ENCODE measurements around the gene GON7.
A peak's percentile ranks its signal among the peaks of the same experiment; 100 is the strongest.
"Not testable (repeated sequence)": the region's sequence is repeated elsewhere in the genome, so short reads cannot be mapped to it uniquely, and the experiment has no call there.

The GON7 gene

DNA sequence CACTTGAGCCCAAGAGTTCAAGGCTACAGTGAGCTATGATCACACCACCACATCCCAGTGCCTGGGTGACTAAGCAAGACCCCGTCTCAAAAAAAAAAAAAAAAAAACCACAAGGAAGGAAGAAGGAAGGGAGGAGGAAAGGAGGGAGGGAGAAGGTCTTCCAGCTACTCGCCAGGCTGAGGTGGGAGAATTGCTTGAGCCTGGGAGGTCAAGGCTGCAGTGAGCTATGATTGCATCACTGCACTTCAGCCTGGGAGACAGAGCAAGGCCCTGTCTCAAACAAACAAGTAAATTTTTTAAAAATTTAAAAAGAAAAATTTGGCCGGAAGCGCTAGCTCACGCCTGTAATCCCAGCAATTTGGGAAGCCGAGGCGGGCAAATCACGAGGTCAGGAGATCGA is 38.3 kb downstream of the GON7 start:
- H3K27me3 ChIP-seq (ENCODE audit: insufficient read depth, poor library complexity, severe bottlenecking); H3K27ac ChIP-seq (replicated peaks); H3K4me3 ChIP-seq (replicated peaks; ENCODE audit: insufficient read depth, low read length): not testable (repeated sequence)
- DNase-seq (ENCODE audit: low read depth in 1 of 2, low spot score in 1 of 2) = peak in 1 of 2 experiments; percentile 21

DNA sequence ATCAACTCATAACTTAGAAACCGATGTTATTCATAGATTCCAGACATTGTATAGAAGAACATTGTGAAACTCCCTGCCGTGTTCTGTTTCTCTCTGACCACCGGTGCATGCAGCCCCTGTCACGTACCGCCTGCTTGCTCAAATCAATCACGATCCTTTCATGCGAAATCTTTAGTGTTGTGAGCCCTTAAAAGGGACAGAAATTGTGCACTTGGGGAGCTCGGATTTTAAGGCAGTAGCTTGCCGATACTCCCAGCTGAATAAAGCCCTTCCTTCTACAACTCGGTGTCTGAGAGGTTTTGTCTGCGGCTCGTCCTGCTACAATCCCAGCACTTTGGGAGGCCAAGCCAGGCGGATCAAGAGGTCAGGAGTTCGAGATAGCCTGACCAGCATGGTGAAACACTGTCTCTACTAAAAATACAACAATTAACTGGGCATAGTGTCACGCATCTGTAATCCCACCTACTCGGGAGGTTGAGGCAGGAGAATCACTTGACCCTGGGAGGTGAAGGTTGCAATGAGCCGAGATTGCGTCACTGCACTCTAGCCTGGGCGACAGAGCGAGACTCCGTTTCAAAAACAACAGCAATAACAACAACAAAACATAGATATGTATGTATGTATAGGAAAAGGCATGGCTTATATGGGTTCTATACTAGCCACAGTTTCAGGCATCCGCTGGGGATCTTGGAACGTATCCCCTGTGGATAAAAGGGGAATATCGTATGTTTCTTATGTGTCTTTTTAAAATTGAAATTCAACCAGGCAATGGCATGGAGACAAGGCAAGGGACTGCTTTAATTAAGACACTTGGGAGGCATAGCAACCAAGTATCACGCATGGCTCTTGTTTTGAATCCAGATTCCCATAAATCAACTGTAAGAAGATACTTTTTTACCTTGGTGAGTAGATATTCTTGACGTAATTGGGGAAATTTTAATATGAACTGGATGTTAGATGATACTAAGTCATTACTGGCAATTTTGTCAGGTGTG is 41.3 kb downstream of the GON7 start:
- DNase-seq (ENCODE audit: low read depth in 1 of 2, low spot score in 1 of 2); H3K4me3 ChIP-seq (replicated peaks; ENCODE audit: insufficient read depth, low read length); H3K27me3 ChIP-seq (ENCODE audit: insufficient read depth, poor library complexity, severe bottlenecking); H3K27ac ChIP-seq (replicated peaks): not testable (repeated sequence)

DNA sequence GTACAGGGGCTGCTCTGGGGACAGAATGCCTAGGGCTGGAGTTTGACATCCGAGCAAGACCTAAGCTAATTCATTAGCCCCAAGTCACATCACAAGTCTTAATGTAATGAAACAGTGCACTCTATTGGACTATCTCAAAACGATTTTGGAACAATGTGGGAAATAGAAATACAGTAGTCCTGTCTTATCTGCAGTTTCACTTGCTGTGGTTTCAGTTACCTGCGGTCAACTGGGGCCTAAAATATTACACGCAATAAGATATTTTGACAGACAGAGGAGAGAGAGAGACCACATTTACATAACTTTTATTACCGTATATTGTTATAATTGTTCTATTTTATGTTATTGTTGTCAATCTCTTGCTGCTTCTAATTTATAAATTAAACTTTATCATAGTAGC is 43.3 kb downstream of the GON7 start:
- H3K4me3 ChIP-seq (replicated peaks; ENCODE audit: insufficient read depth, low read length) = no peak overlapping the region
- H3K27ac ChIP-seq (replicated peaks) = no peak overlapping the region
- DNase-seq (ENCODE audit: low read depth in 1 of 2, low spot score in 1 of 2) = no peak
- TF ChIP-seq GABPA (IDR thresholded peaks at IDR 0.05; ENCODE audit: low read depth) = no peak
- TF ChIP-seq SPI1 (IDR thresholded peaks at IDR 0.05; ENCODE audit: borderline replicate concordance, low read depth) = no peak
- TF ChIP-seq POLR2AphosphoS5 (IDR thresholded peaks at IDR 0.05; ENCODE audit: low read depth) = no peak
- TF ChIP-seq, protein P1, sequence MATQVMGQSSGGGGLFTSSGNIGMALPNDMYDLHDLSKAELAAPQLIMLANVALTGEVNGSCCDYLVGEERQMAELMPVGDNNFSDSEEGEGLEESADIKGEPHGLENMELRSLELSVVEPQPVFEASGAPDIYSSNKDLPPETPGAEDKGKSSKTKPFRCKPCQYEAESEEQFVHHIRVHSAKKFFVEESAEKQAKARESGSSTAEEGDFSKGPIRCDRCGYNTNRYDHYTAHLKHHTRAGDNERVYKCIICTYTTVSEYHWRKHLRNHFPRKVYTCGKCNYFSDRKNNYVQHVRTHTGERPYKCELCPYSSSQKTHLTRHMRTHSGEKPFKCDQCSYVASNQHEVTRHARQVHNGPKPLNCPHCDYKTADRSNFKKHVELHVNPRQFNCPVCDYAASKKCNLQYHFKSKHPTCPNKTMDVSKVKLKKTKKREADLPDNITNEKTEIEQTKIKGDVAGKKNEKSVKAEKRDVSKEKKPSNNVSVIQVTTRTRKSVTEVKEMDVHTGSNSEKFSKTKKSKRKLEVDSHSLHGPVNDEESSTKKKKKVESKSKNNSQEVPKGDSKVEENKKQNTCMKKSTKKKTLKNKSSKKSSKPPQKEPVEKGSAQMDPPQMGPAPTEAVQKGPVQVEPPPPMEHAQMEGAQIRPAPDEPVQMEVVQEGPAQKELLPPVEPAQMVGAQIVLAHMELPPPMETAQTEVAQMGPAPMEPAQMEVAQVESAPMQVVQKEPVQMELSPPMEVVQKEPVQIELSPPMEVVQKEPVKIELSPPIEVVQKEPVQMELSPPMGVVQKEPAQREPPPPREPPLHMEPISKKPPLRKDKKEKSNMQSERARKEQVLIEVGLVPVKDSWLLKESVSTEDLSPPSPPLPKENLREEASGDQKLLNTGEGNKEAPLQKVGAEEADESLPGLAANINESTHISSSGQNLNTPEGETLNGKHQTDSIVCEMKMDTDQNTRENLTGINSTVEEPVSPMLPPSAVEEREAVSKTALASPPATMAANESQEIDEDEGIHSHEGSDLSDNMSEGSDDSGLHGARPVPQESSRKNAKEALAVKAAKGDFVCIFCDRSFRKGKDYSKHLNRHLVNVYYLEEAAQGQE (IDR thresholded peaks at IDR 0.05; ENCODE audit: insufficient replicate concordance, low read depth) = no peak
- TF ChIP-seq, protein P2, sequence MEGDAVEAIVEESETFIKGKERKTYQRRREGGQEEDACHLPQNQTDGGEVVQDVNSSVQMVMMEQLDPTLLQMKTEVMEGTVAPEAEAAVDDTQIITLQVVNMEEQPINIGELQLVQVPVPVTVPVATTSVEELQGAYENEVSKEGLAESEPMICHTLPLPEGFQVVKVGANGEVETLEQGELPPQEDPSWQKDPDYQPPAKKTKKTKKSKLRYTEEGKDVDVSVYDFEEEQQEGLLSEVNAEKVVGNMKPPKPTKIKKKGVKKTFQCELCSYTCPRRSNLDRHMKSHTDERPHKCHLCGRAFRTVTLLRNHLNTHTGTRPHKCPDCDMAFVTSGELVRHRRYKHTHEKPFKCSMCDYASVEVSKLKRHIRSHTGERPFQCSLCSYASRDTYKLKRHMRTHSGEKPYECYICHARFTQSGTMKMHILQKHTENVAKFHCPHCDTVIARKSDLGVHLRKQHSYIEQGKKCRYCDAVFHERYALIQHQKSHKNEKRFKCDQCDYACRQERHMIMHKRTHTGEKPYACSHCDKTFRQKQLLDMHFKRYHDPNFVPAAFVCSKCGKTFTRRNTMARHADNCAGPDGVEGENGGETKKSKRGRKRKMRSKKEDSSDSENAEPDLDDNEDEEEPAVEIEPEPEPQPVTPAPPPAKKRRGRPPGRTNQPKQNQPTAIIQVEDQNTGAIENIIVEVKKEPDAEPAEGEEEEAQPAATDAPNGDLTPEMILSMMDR (IDR thresholded peaks at IDR 0.05; ENCODE audit: insufficient read depth, low read length) = no peak
- H3K27me3 ChIP-seq (ENCODE audit: insufficient read depth, poor library complexity, severe bottlenecking) = no peaks in the 10 kb centered on the region

DNA sequence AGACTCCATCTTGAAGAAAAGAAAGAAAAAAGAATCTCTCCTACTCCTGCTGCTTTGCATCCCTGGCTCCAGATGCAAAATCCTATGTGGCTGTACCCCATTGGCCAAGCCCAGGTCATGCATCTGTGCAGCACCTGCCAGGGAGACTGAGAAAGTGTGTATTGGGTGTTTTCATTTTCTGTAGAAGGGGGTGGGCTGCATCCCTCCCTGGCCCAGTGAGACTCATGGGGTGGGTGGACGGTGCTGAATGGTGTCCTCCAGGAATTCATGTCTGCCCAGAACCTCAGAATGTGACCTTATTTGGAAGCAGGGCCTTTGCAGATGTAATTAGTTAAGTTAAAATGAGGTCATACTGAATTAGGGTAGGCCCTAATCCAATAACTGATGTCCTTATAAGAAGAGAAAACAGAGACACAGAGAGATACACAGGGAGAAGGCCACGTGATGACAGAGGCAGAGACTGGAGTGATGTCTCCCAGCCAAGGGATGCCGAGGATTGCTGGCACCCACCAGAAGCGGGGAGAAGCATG is 45.4 kb downstream of the GON7 start:
- Histone ChIP-seq H3K4me3 (replicated peaks; ENCODE audit: insufficient read depth, low read length) (no peak overlapping the region), H3K27me3 (ENCODE audit: insufficient read depth, poor library complexity, severe bottlenecking) (no peaks in the 10 kb centered on the region), H3K27ac (replicated peaks) (no peak overlapping the region)
- TF ChIP-seq POLR2AphosphoS5 (IDR thresholded peaks at IDR 0.05; ENCODE audit: low read depth) = no peak
- TF ChIP-seq, protein P1 (IDR thresholded peaks at IDR 0.05; ENCODE audit: insufficient replicate concordance, low read depth) = no peak
- no peak for TF ChIP-seq GABPA (IDR thresholded peaks at IDR 0.05; ENCODE audit: low read depth)
- TF ChIP-seq, protein P2 (IDR thresholded peaks at IDR 0.05; ENCODE audit: insufficient read depth, low read length) = no peak
- TF ChIP-seq SPI1 (IDR thresholded peaks at IDR 0.05; ENCODE audit: borderline replicate concordance, low read depth) = no peak
- no peak for DNase-seq (ENCODE audit: low read depth in 1 of 2, low spot score in 1 of 2)

Data from HL-60 (cell line).